Activated naive CD8-positive, alpha-beta T cell (primary cell): ENCODE results near the gene P4HA1.
"Not testable (repeated sequence)": the region's sequence is repeated elsewhere in the genome, so short reads cannot be mapped to it uniquely, and the experiment has no call there.

Experiments used
- H3K27ac Mint-ChIP-seq: one replicate; pipeline ENCODE4 v1.8.0; 2021; ENCODE audit warnings: mixed read lengths
- H3K27me3 Mint-ChIP-seq: one replicate; pipeline ENCODE4 v1.8.0; 2021; ENCODE audit warnings: mixed read lengths
- H3K36me3 Mint-ChIP-seq: one replicate; pipeline ENCODE4 v1.8.0; 2021; ENCODE audit warnings: mixed read lengths
- H3K4me1 Mint-ChIP-seq: one replicate; pipeline ENCODE4 v1.8.0; 2021; ENCODE audit warnings: low read depth, mixed read lengths
- H3K4me3 Mint-ChIP-seq: one replicate; pipeline ENCODE4 v1.8.0; 2021; ENCODE audit warnings: mild to moderate bottlenecking, mixed read lengths
- H3K9me3 Mint-ChIP-seq: one replicate; pipeline ENCODE4 v1.8.0; 2021; ENCODE audit warnings: low read depth, mixed read lengths

Gene P4HA1

DNA sequence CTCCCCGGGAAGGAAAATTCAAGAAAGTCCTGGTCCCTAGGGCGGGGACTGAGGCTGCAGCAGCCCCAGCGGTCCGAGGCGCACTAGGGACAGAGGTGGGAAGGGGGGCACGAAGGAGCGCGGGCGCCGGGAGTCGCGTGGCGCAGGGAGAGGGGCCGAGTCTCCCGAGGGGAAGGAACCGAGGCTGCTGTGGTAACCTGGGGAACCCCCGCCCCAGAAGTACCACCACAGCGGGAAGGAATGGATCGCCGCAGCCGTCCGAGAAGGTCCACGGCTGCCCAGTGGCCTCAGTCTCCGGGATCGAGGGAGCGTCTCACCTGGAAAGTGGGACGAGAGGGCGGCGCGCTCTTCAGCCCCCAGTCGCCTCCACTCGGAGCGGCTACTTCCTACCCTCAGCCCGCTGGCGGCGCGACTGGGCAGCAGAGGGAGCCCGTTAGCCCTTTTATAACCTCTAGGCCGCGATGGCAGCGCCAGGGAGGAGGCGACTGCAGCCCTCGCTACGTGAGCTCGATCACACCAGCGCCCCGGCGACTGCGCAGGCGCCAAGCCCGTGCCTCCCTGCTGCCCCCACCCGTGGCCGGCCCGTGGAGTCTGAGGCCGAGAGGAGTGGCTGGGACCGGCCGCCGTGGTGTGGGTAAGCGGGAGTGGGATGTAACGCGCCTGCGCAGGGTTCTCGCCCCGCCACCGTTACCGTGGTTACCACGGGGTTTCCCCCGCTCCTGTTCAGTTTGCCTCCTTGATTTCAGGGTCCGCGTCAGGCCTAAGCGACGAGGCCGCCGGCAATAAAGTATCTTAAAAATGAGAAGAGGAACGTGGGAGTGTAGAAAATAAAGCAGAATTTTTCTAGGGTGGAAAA, at the start of gene P4HA1:
Gene P4HA1 (minus strand): TSS at position 418 of the 856 bp plus-strand sequence. CDS start 21,983 bp downstream, outside the sequence.
- Mint-ChIP-seq H3K9me3 (no peaks in the 10 kb centered on the region), H3K27me3 (no peaks in the 10 kb centered on the region), H3K36me3 (peaks cover 3% of the 10 kb centered on the region), H3K27ac (peak within 1 kb of the TSS; percentile 96), H3K4me1 (peaks cover 32% of the 10 kb centered on the region), H3K4me3 (peak within 1 kb of the TSS; percentile 90)

DNA sequence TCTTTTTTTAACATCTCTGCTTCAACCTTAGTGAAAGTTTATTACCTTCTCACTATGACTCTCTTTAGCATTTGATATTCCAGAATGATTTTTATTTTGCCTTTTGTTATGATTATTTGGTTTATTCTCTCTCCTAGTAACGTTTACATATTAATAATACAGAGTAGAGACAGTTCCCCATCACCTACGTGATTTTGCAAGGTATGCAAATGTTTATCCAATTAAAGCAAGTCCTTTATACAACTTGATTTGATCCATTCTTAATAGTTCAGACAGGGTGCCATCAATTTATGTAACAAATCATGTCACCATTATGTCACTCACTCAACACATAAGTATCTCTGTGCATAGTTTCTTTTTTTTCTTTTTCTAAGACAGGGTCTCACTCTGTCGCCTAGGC, 44.9 kb upstream of the P4HA1 start:
- no peak overlapping the region for H3K4me3 Mint-ChIP-seq
- no peaks in the 10 kb centered on the region for H3K9me3 Mint-ChIP-seq
- H3K4me1 Mint-ChIP-seq, result no peaks in the 10 kb centered on the region
- H3K36me3 Mint-ChIP-seq, result peaks cover 10% of the 10 kb centered on the region
- H3K27ac Mint-ChIP-seq, result no peak overlapping the region
- H3K27me3 Mint-ChIP-seq, result no peaks in the 10 kb centered on the region

DNA sequence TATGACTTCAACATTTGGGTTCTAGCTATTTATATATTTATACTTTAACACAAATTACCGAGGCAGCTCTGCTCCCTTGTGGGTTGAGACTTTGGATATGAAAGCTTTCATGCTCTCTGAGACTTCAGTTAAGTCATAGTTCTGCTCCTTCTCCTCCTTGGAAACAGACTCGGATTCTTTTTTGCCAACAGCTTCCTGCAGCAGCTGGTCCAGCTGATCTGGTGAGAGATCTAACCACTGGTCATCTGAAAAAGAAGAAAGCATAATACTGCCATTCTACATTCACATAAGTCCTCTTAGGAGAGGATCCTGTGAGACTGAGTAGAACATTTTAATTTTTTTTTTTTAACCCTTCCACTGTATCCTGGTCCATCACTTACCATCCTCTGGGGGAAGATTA, 42.6 kb upstream of the P4HA1 start:
- Mint-ChIP-seq H3K4me3 (no peak overlapping the region), H3K4me1 (no peaks in the 10 kb centered on the region), H3K9me3 (no peaks in the 10 kb centered on the region), H3K27ac (no peak overlapping the region), H3K27me3 (no peaks in the 10 kb centered on the region), H3K36me3 (peaks cover 12% of the 10 kb centered on the region)

DNA sequence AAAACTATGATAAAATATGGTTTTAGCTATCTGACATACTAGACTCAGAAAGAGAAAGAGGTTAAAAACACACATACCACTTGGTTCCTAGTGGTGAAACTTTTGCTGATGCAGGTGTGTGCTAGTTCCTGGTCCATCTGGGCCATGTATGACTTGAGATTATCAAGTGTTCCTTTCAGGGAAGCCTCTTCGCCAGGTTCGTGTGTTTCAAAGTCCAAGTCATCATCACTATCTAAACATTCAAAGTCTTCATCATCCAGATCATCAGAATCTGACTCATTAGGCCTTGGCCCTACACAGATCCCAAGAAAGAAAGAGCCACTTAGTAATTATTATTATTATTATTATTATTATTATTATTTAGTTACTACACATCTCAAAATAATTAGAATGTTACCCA, 40.0 kb upstream of the P4HA1 start:
- H3K27ac Mint-ChIP-seq, result no peak overlapping the region
- no peaks in the 10 kb centered on the region for H3K27me3 Mint-ChIP-seq
- H3K4me3 Mint-ChIP-seq, result no peak overlapping the region
- peaks cover 16% of the 10 kb centered on the region for H3K36me3 Mint-ChIP-seq
- H3K4me1 Mint-ChIP-seq, result no peaks in the 10 kb centered on the region
- no peaks in the 10 kb centered on the region for H3K9me3 Mint-ChIP-seq

DNA sequence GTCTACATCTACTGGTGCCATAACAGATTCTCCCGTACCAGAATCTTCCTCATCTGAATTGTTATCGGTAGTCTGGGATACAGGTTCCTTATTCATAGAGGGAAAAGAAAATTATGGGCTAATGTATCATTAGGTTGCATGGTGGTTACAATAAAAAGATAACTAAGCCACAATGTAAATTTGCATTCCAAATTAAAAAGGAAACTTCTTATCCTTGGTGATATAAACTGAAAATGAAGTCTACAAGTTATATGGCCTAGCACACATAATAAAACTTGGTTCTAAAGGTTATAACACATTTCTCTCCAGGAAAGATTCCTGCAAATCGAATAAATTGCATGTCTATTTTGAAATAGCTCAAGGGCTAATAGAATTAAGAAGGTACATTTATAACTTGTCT, 38.1 kb upstream of the P4HA1 start:
- Mint-ChIP-seq H3K36me3 (peaks cover 19% of the 10 kb centered on the region), H3K27me3 (no peaks in the 10 kb centered on the region), H3K9me3 (no peaks in the 10 kb centered on the region), H3K27ac (no peak overlapping the region), H3K4me1 (no peaks in the 10 kb centered on the region), H3K4me3 (no peak overlapping the region)

DNA sequence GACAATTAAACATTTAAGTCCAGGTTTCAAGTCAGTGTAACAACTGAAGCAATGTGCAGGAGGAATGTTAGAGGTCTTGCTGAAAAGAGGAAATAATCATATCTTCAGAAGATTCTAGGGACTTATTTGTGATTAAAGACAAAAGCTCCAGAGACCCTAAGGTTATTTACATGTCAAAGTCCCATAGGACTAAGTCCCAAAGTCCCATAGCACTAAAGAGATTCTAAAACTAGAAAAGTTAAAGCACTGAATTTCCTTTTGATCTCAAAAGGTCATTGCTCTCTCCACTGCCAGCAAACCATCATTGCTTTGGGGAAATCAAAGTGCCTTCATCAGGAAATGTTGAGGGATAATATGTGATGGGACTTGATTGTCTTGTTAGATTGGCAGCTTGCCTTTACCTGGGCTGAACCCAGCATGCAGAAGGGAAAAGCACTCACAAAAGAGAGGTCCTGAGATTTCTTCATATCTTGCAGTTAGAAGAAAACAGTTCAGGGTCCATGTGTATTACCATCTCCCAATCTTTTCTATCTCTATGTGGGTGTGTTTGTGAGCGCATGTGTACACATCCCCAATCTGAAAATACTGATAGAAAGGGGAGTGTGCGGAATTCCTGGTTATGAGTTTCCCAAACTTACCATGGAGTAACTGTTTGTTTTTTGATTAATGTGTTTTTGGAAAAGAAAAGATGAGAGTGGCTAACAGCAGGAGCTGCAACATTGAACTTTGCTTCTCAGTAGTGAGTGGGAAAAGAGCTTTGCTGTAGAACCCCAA, 35.4 kb upstream of the P4HA1 start:
- Mint-ChIP-seq H3K27ac (peak overlapping the region; percentile 30), H3K36me3 (peaks cover 16% of the 10 kb centered on the region), H3K27me3 (no peaks in the 10 kb centered on the region), H3K4me1 (no peaks in the 10 kb centered on the region), H3K9me3 (no peaks in the 10 kb centered on the region), H3K4me3 (no peak overlapping the region)

DNA sequence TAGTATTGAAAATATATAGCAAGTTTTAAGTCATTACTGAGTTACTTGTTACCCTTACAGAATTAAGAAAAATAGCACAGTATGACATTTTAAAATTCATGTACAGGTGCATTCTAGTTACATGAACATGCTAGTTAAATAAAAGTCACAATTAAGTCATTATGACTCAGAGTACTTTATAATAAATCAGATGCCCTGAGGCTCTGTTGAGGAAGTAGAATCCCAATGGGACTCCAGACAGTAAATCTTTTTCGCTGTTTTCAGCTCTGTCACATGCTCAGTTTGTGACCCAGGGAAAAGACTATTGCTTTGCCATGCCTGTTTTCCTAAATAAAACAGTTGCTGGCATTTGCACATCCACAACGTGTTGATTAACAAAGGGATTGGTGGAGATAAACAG, 34.6 kb upstream of the P4HA1 start:
- Mint-ChIP-seq H3K36me3 (peaks cover 13% of the 10 kb centered on the region), H3K27ac (no peak overlapping the region), H3K4me1 (no peaks in the 10 kb centered on the region), H3K27me3 (no peaks in the 10 kb centered on the region), H3K9me3 (no peaks in the 10 kb centered on the region), H3K4me3 (no peak overlapping the region)

DNA sequence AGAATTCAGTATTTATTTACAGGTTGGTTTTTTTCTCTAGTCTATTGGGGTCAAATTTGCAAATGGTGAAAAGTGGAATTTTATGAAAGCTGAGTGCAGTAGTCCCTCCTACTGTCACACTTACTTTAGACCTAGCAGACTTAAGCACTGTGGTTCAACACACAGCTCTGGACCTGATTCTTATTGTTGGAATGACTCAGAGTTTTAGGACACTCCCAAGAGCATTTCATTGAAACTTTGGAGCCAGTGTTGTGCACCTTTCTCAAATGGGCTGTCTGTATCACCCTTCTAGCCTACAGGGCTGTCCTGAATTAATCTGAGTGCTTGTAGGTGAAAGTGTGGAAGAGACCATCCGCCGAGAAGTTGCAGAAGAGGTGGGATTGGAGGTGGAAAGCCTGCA, 29.7 kb upstream of the P4HA1 start:
- H3K4me1 Mint-ChIP-seq, result no peaks in the 10 kb centered on the region
- no peak overlapping the region for H3K27ac Mint-ChIP-seq
- no peaks in the 10 kb centered on the region for H3K9me3 Mint-ChIP-seq
- H3K27me3 Mint-ChIP-seq, result no peaks in the 10 kb centered on the region
- H3K4me3 Mint-ChIP-seq, result no peak overlapping the region
- peaks cover 5% of the 10 kb centered on the region for H3K36me3 Mint-ChIP-seq

DNA sequence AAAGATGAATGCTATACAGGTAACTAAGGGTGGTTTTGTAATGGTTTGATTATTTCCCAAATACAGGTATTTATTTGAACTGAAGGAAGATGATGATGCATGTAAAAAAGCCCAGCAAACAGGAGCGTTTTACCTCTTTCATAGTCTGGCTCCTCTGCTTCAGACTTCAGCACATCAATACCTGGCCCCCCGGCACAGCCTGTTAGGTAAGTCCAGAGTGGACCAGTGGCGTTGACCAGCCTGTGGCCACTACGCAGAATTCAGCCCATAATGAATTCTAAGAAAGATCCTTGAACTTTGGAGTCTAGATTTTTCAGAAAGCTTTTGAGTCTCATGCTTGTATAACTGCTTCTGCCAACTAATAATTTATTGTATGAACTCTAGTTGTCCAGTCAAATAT, 23.3 kb upstream of the P4HA1 start:
- Mint-ChIP-seq H3K27ac (no peak overlapping the region), H3K36me3 (no peaks in the 10 kb centered on the region), H3K4me3 (no peak overlapping the region), H3K27me3 (no peaks in the 10 kb centered on the region), H3K4me1 (peaks cover 2% of the 10 kb centered on the region), H3K9me3 (no peaks in the 10 kb centered on the region)

DNA sequence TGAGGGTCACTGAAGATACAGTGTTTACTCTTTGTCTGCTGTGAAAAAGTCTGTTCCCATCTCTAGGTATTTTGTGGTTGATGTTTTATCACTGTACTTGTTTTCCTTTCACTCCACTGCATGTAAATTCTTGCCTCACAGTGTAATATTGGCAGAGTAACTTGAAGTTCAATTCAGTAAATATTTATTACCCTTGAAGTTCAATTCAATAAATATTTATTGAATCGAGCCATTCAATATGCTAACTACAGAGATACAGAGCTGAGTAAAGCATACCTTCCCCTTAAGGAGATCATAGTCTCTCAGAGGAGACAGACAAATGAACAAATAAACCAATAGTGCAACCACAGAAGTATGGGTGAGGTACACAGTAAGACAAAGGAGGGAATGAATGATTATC, 22.8 kb upstream of the P4HA1 start:
- Mint-ChIP-seq H3K27ac (no peak overlapping the region), H3K36me3 (no peaks in the 10 kb centered on the region), H3K27me3 (no peaks in the 10 kb centered on the region), H3K4me1 (peaks cover 2% of the 10 kb centered on the region), H3K4me3 (no peak overlapping the region), H3K9me3 (no peaks in the 10 kb centered on the region)

DNA sequence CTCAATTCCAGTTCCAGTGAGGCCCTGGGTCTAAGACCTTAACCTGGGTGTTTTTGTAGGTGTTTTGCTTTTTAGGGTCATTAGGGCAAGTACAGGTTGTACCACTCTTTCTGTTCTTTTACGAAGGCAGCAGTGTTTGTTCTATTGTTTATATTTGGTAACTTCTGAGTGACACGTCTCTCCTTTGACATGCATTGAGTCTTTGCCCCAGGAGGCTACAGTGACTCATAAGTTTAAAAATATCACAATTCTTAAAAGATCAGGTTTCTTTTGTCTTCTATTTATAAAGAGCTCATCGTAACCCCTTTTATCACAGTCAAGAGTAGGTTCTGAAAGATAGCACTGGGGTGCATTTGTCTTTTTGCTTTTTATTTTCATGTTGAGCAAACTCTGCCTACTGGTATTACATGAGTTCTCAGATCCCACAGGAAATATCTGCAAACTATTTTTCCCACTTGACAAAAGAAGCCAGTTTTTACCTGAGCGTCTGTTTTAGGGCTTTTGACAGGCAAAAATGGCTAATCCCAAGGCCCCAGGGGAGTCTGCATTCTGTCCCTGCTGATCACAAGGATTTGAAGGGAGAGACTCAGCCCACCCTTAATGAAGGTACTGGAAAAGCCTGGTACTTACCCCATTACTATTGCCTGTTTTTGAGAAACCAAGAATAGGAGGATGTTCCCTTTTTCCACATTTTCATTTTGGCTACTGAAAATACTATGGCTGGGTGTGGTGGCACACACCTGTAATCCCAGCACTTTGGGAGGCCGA, 21.5 kb upstream of the P4HA1 start:
- Mint-ChIP-seq H3K27me3 (no peaks in the 10 kb centered on the region), H3K4me1 (peaks cover 2% of the 10 kb centered on the region), H3K9me3 (no peaks in the 10 kb centered on the region), H3K27ac (no peak overlapping the region), H3K36me3 (no peaks in the 10 kb centered on the region), H3K4me3 (no peak overlapping the region)

DNA sequence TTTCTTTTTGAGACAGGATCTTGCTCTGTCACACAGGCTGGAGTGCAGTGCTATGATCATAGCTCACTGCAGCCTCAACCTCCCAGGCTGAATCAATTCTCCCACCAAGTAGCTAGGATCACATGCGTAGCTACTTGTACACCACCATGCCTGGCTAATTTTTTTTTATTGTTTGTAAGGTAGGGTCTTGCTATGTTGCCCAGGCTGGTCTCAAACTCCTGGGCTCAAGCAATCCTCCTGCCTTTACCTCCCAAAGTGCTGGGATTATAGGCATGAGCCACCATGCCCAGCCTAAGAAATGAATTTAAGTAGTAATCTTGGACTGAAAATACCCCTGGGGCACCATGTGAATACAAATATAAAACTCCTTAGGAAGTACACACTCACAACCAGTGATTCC, 19.4 kb upstream of the P4HA1 start:
- no peaks in the 10 kb centered on the region for H3K9me3 Mint-ChIP-seq
- H3K27me3 Mint-ChIP-seq, result no peaks in the 10 kb centered on the region
- H3K4me3 Mint-ChIP-seq, result no peak overlapping the region
- no peaks in the 10 kb centered on the region for H3K36me3 Mint-ChIP-seq
- H3K4me1 Mint-ChIP-seq, result peaks cover 6% of the 10 kb centered on the region
- H3K27ac Mint-ChIP-seq, result no peak overlapping the region

DNA sequence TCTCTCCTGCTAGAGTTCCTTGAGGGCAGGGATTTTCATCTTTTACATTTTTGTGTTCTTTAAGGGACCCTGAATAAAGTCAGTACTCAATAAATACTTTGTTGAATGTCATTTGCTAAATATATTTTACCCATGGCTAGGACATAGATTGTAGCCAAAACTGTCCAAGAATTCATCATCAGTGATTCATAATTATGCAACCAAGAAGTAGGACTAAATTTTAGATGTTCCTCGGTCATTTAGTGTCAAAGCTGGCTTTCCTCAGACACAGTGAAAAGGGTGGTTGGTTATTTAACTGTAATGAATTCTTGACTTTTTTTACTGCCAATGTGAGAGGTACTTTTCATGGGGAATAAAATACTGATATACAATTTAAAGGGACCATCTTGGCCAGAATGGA, 16.9 kb upstream of the P4HA1 start:
- Mint-ChIP-seq H3K27ac (peak overlapping the region; percentile 41), H3K36me3 (peaks cover 10% of the 10 kb centered on the region), H3K27me3 (no peaks in the 10 kb centered on the region), H3K4me1 (peaks cover 15% of the 10 kb centered on the region), H3K9me3 (no peaks in the 10 kb centered on the region), H3K4me3 (no peak overlapping the region)

DNA sequence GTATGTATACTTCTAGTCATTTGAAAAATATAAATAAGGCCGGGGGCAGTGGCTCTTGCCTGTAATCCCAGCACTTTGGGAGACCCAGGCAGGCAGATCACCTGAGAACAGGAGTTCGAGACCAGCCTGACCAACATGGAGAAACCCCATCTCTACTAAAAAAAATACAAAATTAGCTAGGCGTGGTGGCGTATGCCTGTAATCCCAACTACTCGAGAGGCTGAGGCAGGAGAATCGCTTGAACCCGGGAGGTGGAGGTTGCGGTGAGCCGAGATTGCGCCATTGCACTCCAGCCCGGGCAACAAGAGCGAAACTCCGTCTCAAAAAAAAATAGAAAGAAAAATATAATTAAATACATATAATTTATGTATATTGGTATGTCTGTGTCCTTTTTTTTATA, 15.4 kb upstream of the P4HA1 start:
- peaks cover 13% of the 10 kb centered on the region for H3K4me1 Mint-ChIP-seq
- H3K27me3 Mint-ChIP-seq, H3K4me3 Mint-ChIP-seq: not testable (repeated sequence)

DNA sequence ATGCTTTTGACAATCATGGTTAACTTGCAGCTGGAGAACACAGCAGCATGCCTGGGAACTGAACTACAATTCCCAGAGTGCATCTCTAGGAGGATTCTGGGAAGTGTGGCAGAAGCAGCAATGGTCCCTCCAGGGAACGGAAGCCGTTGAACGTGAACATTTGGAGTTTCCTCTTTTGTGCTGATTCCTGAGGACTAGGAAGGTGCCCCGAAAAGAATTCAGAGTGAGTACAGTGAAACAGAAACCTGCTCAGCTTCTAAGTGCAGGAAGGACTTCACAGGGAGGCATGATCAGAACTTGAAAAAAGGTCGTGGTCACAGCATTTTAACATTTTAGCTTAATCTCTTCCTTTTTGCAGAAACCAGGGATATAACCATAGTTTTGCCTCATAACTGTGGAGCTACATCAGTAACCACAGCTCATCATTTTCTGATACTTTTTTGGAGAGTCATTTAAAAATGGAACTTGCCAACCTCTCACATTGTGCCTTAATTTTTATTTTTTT, 13.7 kb upstream of the P4HA1 start, which contains the start of gene NUDT13:
Gene NUDT13 (plus strand): TSS at position 111 of the 505 bp plus-strand sequence. CDS start 3,911 bp downstream, outside the sequence.
- Mint-ChIP-seq H3K36me3 (peaks cover 16% of the 10 kb centered on the region), H3K27ac (peak within 1 kb of the TSS; percentile 95), H3K9me3 (no peaks in the 10 kb centered on the region), H3K27me3 (no peaks in the 10 kb centered on the region), H3K4me3 (peak within 1 kb of the TSS; percentile 92), H3K4me1 (peaks cover 13% of the 10 kb centered on the region)

More for the DNA sequence above, 15.4 kb upstream of the P4HA1 start:
- H3K27ac Mint-ChIP-seq, H3K9me3 Mint-ChIP-seq: not testable (repeated sequence)
- H3K36me3 Mint-ChIP-seq, result peaks cover 13% of the 10 kb centered on the region
